Neural cell (in vitro differentiated cells): ENCODE results near the gene MAB21L3.

Experiments
- EZH2 ChIP-seq: fragments of 200-600, 300-800 bp; shearing (Covaris generic), sonication (generic); IDR thresholded peaks from 2 replicates; pipeline ENCODE4 v1.6.1; 2014; ENCODE audit warnings: antibody characterized with exemption, low read length, borderline replicate concordance, mild to moderate bottlenecking; ENCODE audit not compliant: insufficient read depth, poor library complexity, severe bottlenecking
- POLR2AphosphoS5 ChIP-seq: IDR thresholded peaks from 2 replicates; pipeline ENCODE4 v1.6.1; 2012
- RAD21 ChIP-seq: fragments of 450-650 bp; conservative IDR thresholded peaks from 2 replicates; pipeline ENCODE4 v1.6.1; 2014; ENCODE audit warnings: antibody characterized with exemption, mild to moderate bottlenecking, moderate library complexity
- TF ChIP-seq, protein P1 (sequence below): fragments of 450-650 bp; IDR thresholded peaks from 2 replicates; pipeline ENCODE4 v1.5.1; 2014; ENCODE audit warnings: antibody characterized with exemption, mild to moderate bottlenecking, moderate library complexity; ENCODE audit not compliant: poor library complexity, severe bottlenecking
- TF ChIP-seq, protein P2 (sequence below): IDR thresholded peaks from 2 replicates; pipeline ENCODE4 v1.6.1; 2012; ENCODE audit warnings: borderline replicate concordance

GRCh38 chr1:116129537-116129936 is 18.3 kb downstream of the MAB21L3 start:
- TF ChIP-seq, protein P1, sequence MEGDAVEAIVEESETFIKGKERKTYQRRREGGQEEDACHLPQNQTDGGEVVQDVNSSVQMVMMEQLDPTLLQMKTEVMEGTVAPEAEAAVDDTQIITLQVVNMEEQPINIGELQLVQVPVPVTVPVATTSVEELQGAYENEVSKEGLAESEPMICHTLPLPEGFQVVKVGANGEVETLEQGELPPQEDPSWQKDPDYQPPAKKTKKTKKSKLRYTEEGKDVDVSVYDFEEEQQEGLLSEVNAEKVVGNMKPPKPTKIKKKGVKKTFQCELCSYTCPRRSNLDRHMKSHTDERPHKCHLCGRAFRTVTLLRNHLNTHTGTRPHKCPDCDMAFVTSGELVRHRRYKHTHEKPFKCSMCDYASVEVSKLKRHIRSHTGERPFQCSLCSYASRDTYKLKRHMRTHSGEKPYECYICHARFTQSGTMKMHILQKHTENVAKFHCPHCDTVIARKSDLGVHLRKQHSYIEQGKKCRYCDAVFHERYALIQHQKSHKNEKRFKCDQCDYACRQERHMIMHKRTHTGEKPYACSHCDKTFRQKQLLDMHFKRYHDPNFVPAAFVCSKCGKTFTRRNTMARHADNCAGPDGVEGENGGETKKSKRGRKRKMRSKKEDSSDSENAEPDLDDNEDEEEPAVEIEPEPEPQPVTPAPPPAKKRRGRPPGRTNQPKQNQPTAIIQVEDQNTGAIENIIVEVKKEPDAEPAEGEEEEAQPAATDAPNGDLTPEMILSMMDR, result no peak
- no peak for TF ChIP-seq POLR2AphosphoS5
- TF ChIP-seq EZH2, result no peak
- TF ChIP-seq, protein P2, sequence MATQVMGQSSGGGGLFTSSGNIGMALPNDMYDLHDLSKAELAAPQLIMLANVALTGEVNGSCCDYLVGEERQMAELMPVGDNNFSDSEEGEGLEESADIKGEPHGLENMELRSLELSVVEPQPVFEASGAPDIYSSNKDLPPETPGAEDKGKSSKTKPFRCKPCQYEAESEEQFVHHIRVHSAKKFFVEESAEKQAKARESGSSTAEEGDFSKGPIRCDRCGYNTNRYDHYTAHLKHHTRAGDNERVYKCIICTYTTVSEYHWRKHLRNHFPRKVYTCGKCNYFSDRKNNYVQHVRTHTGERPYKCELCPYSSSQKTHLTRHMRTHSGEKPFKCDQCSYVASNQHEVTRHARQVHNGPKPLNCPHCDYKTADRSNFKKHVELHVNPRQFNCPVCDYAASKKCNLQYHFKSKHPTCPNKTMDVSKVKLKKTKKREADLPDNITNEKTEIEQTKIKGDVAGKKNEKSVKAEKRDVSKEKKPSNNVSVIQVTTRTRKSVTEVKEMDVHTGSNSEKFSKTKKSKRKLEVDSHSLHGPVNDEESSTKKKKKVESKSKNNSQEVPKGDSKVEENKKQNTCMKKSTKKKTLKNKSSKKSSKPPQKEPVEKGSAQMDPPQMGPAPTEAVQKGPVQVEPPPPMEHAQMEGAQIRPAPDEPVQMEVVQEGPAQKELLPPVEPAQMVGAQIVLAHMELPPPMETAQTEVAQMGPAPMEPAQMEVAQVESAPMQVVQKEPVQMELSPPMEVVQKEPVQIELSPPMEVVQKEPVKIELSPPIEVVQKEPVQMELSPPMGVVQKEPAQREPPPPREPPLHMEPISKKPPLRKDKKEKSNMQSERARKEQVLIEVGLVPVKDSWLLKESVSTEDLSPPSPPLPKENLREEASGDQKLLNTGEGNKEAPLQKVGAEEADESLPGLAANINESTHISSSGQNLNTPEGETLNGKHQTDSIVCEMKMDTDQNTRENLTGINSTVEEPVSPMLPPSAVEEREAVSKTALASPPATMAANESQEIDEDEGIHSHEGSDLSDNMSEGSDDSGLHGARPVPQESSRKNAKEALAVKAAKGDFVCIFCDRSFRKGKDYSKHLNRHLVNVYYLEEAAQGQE, result no peak
- no peak for TF ChIP-seq RAD21
